Activated CD8-positive, alpha-beta memory T cell treated with anti-CD3 and anti-CD28 coated beads for 4 hours (primary cell): Measurements from ENCODE around the gene DOK4.
"Not testable (repeated sequence)": the region's sequence is repeated elsewhere in the genome, so short reads cannot be mapped to it uniquely, and the experiment has no call there.

Experiments
- DNase-seq, 2 donors: peaks; one replicate each; pipeline ENCODE4 v3.0.0-alpha.2; 2020; ENCODE audit warnings: low read depth in 2 of 2

The DOK4 gene

GRCh38 chr16:57502048-57502775 lies 15.9 kb upstream of the DOK4 start:
- no peak for DNase-seq

- DNase-seq = no peak
Measured at GRCh38 chr16:57501492-57501891, 15.2 kb upstream of the DOK4 start.

- DNase-seq = no peak
Measured at GRCh38 chr16:57500578-57501111, 14.4 kb upstream of the DOK4 start.

GRCh38 chr16:57499941-57500340 lies 13.6 kb upstream of the DOK4 start:
- DNase-seq = not testable (repeated sequence)

GRCh38 chr16:57498031-57498430 lies 11.7 kb upstream of the DOK4 start:
- DNase-seq = no peak

- DNase-seq = no peak
Measured at GRCh38 chr16:57497121-57497520, 10.8 kb upstream of the DOK4 start.

GRCh38 chr16:57493767-57494166 lies 7.5 kb upstream of the DOK4 start:
- no peak for DNase-seq

GRCh38 chr16:57489229-57489628 lies 2.9 kb upstream of the DOK4 start:
- no peak for DNase-seq

GRCh38 chr16:57486858-57487834 lies 853 bp upstream of the DOK4 start:
- DNase-seq = no peak

GRCh38 chr16:57485091-57485915 lies 990 bp downstream of the DOK4 start:
- no peak for DNase-seq

GRCh38 chr16:57484515-57485005 lies 1.7 kb downstream of the DOK4 start:
- DNase-seq = no peak

- no peak for DNase-seq
Measured at GRCh38 chr16:57483725-57484514, 2.4 kb downstream of the DOK4 start.

- DNase-seq = no peak
Measured at GRCh38 chr16:57482845-57483545, 3.3 kb downstream of the DOK4 start.

- no peak for DNase-seq
Measured at GRCh38 chr16:57481421-57481820, 4.9 kb downstream of the DOK4 start.

GRCh38 chr16:57480754-57481230 lies 5.5 kb downstream of the DOK4 start:
- no peak for DNase-seq

GRCh38 chr16:57479976-57480753 lies 6.1 kb downstream of the DOK4 start:
- no peak for DNase-seq

GRCh38 chr16:57479205-57479975 lies 6.9 kb downstream of the DOK4 start:
- DNase-seq = no peak
